NCI-H187 treated with DMSO at 0.1 percent for 48 hours (cell line): Measurements from ENCODE around the gene CCDC40.

Experiments
- DNase-seq: peaks from one replicate; lab custom pipeline; 2025; lab: John Stamatoyannopoulos, UW

The CCDC40 gene

GRCh38 chr17:80000136-80000535 is 36.3 kb upstream of the CCDC40 start:
- DNase-seq = no peak

- no peak for DNase-seq
These were observed 35.3 kb upstream of the CCDC40 start for GRCh38 chr17:80000981-80001775.

- DNase-seq = no peak
These were observed 34.3 kb upstream of the CCDC40 start for GRCh38 chr17:80002070-80002641.

- no peak for DNase-seq
These were observed 33.6 kb upstream of the CCDC40 start for GRCh38 chr17:80002690-80003490.

- DNase-seq = no peak
These were observed 32.5 kb upstream of the CCDC40 start for GRCh38 chr17:80003969-80004368.

- DNase-seq = no peak
These were observed 30.8 kb upstream of the CCDC40 start for GRCh38 chr17:80005360-80006338.

GRCh38 chr17:80006339-80006720 is 30.1 kb upstream of the CCDC40 start:
- DNase-seq = no peak

GRCh38 chr17:80006811-80007752 is 29.4 kb upstream of the CCDC40 start:
- DNase-seq = no peak

GRCh38 chr17:80007939-80008338 is 28.5 kb upstream of the CCDC40 start:
- DNase-seq = no peak

GRCh38 chr17:80008383-80008840 is 28.0 kb upstream of the CCDC40 start:
- peak; percentile 64 for DNase-seq

GRCh38 chr17:80008848-80009247 is 27.6 kb upstream of the CCDC40 start:
- no peak for DNase-seq

- no peak for DNase-seq
These were observed 26.8 kb upstream of the CCDC40 start for GRCh38 chr17:80009391-80010282.

- no peak for DNase-seq
These were observed 26.1 kb upstream of the CCDC40 start for GRCh38 chr17:80010283-80010858.

GRCh38 chr17:80011989-80012555 is 24.4 kb upstream of the CCDC40 start:
- DNase-seq = no peak

- DNase-seq = no peak
These were observed 23.4 kb upstream of the CCDC40 start for GRCh38 chr17:80012765-80013741.

- DNase-seq = no peak
These were observed 19.0 kb upstream of the CCDC40 start for GRCh38 chr17:80017226-80018010.
